Rectal smooth muscle tissue (tissue), 1 donor: Measurements from ENCODE around the gene WWOX.

Source experiments
- H3K27ac ChIP-seq: one replicate; pipeline ENCODE4 v1.7.0; 2013; ENCODE audit warnings: low read depth, low read length, inconsistent platforms
- H3K27me3 ChIP-seq: one replicate; pipeline ENCODE4 v1.7.0; 2013; ENCODE audit warnings: low read length; ENCODE audit not compliant: control insufficient read depth, insufficient read depth
- H3K36me3 ChIP-seq: one replicate; pipeline ENCODE4 v1.7.0; 2013; ENCODE audit warnings: low read length; ENCODE audit not compliant: control insufficient read depth, insufficient read depth
- H3K4me1 ChIP-seq: one replicate; pipeline ENCODE4 v1.7.0; 2013; ENCODE audit warnings: low read length; ENCODE audit not compliant: control insufficient read depth, insufficient read depth
- H3K4me3 ChIP-seq: one replicate; pipeline ENCODE4 v1.7.0; 2013; ENCODE audit warnings: low read length
- H3K9ac ChIP-seq: one replicate; pipeline ENCODE4 v1.7.0; 2013; ENCODE audit warnings: low read length

The WWOX gene

DNA sequence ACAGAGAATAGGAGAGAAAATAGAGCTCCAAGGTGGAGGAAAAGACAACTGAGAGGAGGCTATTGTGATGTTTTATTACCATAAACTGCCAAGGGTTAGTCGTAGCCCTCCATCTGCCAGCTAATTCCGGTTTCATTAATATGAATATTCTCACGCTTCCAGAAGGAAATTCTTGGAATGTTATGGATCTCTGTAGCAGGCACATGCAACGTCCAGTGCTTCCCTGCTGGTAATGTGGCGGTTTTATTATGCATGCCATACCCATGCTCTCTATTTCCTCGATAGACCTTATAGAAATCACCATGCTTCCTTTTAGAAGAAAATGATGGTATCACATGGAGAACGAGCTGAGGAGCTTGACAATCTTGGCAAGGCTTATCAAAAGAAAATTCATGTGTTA lies 1037.5 kb downstream of the WWOX start:
- H3K4me1 ChIP-seq: no peaks in the 10 kb centered on the region
- H3K27me3 ChIP-seq: no peaks in the 10 kb centered on the region
- no peak overlapping the region for H3K9ac ChIP-seq
- H3K27ac ChIP-seq: no peak overlapping the region
- no peaks in the 10 kb centered on the region for H3K36me3 ChIP-seq
- no peak overlapping the region for H3K4me3 ChIP-seq

DNA sequence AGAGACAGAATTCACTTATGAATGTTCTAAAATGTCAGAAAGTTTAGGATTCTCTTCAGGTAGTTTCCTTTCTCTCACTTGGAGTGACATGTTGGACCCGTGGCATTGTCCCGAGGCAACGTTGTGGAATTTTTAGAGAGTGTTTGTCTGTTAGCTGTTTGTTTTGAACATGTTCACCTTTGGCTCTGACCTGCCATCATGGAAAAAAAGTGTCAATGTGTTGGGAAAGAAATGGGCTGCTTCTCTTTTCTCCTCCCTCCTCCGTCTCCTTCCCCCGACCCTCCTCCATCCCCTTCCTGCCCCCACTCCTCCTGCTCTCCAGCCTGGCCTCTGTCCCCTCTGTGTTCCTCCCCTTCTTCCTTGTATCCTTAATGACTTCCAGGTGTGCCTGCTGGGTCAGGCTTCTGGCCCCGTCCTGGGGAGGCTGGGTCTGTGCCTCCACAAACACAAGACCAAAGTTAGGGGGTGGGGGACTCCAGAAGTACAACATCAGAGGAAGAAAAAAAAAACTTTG lies 1038.0 kb downstream of the WWOX start:
- Histone ChIP-seq H3K27me3 (no peaks in the 10 kb centered on the region), H3K27ac (no peak overlapping the region), H3K36me3 (no peaks in the 10 kb centered on the region), H3K4me3 (no peak overlapping the region), H3K9ac (no peak overlapping the region), H3K4me1 (no peaks in the 10 kb centered on the region)

DNA sequence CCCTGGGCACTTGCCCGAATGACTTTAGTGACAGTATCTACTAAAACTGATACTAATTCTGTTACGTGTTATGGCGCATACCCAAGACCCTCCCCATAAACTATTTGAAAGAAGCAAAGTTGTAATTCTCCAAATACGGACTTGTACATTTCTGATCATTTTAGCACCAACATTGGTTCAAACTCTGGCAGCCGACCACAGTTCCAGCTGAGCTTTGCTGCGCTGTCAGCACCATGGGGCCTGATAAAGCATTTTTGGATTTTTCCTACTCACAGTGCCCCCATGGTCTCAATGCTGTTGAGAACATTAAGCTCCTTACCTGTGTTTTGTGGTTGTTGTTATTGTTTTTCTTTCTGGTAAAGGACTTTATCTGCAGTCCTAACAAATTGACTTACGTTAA lies 1040.3 kb downstream of the WWOX start:
- no peaks in the 10 kb centered on the region for H3K36me3 ChIP-seq
- no peak overlapping the region for H3K27ac ChIP-seq
- no peaks in the 10 kb centered on the region for H3K27me3 ChIP-seq
- no peaks in the 10 kb centered on the region for H3K4me1 ChIP-seq
- no peak overlapping the region for H3K9ac ChIP-seq
- no peak overlapping the region for H3K4me3 ChIP-seq

DNA sequence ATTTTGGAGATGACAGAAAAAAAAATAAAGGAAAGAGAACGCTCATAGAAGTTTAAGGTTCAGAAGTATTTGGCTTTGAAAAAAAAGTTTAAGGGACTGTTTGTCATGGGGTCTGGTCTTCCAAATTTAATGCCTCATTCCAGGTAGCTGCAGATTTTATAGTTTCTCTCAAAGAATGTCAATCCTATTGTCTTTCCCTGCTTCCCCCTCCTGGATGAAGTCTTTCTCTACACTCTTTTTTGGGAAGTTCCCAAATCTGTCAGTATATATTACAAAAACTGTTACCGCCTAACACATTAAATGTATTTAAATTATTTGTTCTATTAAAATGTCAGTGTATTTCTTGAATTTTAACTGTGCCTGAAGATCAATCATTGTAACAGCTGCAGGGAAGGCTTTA lies 1043.6 kb downstream of the WWOX start:
- no peaks in the 10 kb centered on the region for H3K36me3 ChIP-seq
- no peak overlapping the region for H3K27ac ChIP-seq
- H3K27me3 ChIP-seq: no peaks in the 10 kb centered on the region
- no peak overlapping the region for H3K9ac ChIP-seq
- H3K4me3 ChIP-seq: no peak overlapping the region
- H3K4me1 ChIP-seq: no peaks in the 10 kb centered on the region

DNA sequence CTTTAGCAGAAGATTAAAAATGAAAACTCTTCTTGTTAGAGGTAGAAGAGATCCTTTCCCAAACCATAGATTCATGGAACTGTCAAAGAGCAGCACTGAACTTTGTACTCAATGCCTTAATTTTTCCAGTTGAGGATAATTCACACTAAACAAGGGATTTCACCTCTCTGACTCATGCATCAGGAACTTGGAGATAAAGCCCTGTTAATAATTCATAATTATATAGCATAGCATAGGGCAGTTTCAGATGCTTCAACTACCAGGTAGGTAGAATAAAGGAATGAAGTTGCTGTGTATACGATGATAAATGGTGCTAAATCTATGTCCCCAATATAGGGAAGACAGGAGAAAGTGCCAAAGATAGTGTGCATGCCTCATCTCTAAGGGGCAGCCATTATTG lies 1050.7 kb downstream of the WWOX start:
- no peak overlapping the region for H3K4me3 ChIP-seq
- no peaks in the 10 kb centered on the region for H3K36me3 ChIP-seq
- H3K27me3 ChIP-seq: no peaks in the 10 kb centered on the region
- H3K4me1 ChIP-seq: no peaks in the 10 kb centered on the region
- no peak overlapping the region for H3K9ac ChIP-seq
- H3K27ac ChIP-seq: no peak overlapping the region

DNA sequence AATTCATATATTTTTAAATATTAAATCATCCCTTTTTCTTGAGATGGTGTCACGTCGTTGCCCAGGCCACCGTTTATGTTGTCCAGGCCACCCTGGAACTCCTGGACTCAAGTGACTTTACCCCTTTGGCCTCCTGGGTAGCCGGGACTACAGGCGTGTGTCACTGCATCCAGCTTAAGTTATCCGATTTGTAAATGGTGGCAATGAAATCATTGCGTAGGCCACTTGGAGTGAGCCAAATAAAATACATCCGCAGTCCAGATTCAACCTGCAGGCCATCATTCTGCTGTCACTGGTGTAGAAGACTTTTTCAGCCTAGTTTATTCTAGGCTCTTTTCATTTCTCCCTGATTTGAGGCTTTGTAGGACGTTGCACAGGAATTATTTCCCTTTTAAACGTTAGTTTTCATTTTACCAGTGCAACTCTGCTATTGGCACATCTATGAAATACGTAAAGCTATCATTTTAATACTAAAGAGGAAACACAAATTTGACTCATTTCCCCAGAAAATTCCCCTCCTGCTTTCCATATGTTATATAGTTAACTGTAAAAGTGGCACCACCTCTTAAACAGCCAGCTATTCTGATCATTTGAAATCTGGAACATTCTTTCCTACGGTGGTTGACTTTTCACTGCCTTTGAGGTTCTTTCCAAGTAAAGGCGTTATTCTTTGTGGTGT lies 1051.3 kb downstream of the WWOX start:
- Histone ChIP-seq H3K4me3 (no peak overlapping the region), H3K36me3 (no peaks in the 10 kb centered on the region), H3K9ac (no peak overlapping the region), H3K4me1 (no peaks in the 10 kb centered on the region), H3K27me3 (no peaks in the 10 kb centered on the region), H3K27ac (no peak overlapping the region)

DNA sequence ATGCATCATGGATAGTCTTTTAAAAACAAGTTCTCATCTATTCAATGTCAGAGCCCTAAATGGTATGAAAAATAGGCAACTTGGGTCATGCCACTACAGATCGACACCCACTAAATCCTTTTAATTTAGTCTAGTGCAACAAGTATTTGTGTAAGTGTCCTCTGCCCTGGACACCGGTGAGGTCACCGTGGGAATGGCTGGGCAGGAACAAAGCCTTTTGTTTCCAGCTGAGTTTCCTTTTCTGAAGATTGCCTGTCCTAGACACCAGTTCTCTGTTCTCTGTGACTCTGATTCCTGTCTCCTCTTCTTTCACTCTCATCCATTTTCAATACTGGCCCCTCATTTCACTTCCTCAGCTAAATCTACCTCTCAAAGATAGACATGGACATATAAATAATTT lies 1054.6 kb downstream of the WWOX start:
- H3K4me1 ChIP-seq: no peaks in the 10 kb centered on the region

DNA sequence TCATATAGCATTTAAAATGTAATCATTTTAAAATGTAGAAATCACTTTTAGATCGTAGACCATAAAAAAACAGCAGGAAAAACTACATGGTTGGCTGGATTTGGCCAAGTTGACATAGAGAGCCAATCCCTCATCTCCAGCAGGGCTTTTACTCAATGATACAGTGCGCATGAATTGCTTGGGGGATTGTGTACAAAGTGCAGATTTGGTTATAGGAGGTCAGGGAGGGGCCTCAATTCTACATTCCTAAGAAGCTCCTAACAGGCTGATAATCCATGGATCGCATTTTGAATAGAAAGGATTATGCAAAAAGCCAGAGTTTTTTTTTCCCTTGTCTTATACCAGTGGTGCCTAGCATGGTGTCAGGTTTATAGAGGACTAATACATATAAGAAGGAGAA lies 1056.0 kb downstream of the WWOX start:
- H3K9ac ChIP-seq: no peak overlapping the region
- no peak overlapping the region for H3K27ac ChIP-seq
- no peak overlapping the region for H3K4me3 ChIP-seq
- H3K27me3 ChIP-seq: no peaks in the 10 kb centered on the region
- no peaks in the 10 kb centered on the region for H3K36me3 ChIP-seq
- H3K4me1 ChIP-seq: no peaks in the 10 kb centered on the region

More for the DNA sequence above, 1054.6 kb downstream of the WWOX start:
- Histone ChIP-seq H3K27ac (no peak overlapping the region), H3K36me3 (no peaks in the 10 kb centered on the region), H3K9ac (no peak overlapping the region), H3K27me3 (no peaks in the 10 kb centered on the region), H3K4me3 (no peak overlapping the region)

DNA sequence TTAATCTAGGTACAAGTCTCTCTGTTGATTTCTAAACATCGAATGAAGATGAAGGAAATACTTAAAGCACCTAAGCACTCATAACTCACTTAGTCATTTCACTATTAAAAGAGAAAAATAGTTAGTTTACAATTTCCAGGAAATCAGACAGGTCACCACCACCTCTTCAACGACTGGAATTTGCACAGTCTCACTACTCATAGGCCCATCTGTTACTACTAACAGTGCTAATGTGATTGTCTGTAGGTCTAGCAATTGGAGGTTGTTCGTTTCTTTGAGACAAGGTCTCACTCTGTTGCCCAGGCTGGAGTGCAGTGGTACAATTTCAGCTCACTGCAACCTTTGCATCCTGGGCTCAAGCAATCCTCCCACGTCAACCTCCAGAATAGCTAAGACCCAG lies 1056.5 kb downstream of the WWOX start:
- no peaks in the 10 kb centered on the region for H3K27me3 ChIP-seq
- H3K27ac ChIP-seq: no peak overlapping the region
- H3K36me3 ChIP-seq: no peaks in the 10 kb centered on the region
- no peak overlapping the region for H3K9ac ChIP-seq
- no peak overlapping the region for H3K4me3 ChIP-seq
- no peaks in the 10 kb centered on the region for H3K4me1 ChIP-seq

DNA sequence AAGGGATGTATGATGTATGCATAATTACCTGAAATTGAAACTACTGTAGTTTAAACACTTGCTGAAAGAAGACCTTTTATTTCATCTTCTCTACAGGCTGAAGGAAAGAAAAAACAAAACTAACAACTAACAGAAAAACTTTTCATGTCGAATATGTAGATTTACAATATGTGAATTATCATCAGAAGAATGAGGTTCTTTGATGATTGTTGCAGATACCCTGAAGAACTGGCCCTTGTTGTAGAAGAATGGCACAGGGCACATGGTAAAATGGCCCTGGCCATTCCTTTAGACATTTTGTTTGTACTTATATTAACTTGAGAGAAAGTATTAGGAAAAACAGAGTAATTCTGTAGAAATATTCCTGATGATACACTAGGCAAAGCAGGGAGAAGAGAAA lies 1057.3 kb downstream of the WWOX start:
- no peaks in the 10 kb centered on the region for H3K27me3 ChIP-seq
- H3K27ac ChIP-seq: no peak overlapping the region
- H3K4me3 ChIP-seq: no peak overlapping the region
- no peaks in the 10 kb centered on the region for H3K4me1 ChIP-seq
- H3K36me3 ChIP-seq: no peaks in the 10 kb centered on the region
- no peak overlapping the region for H3K9ac ChIP-seq

DNA sequence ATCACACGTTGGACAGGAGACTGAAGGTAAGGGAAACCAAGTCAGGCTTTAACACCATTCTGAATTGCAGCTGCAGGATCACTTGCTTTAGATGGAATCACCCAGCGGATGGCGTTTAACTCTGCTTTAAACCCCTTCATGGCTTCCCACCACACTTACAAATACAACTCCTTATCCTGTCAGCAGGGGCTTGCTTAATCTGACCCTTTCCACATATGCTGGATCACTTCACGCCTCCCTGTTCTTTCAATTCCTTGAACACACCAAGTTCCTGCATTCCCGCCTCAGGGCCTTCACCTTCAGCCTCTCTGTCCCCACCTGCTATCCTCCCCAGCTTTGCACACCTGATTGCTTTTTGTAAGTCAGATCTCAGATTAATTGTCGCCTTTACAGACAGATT lies 1058.9 kb downstream of the WWOX start:
- H3K4me1 ChIP-seq: no peaks in the 10 kb centered on the region
- H3K27ac ChIP-seq: no peak overlapping the region
- no peak overlapping the region for H3K9ac ChIP-seq
- H3K36me3 ChIP-seq: no peaks in the 10 kb centered on the region
- no peak overlapping the region for H3K4me3 ChIP-seq
- no peaks in the 10 kb centered on the region for H3K27me3 ChIP-seq

DNA sequence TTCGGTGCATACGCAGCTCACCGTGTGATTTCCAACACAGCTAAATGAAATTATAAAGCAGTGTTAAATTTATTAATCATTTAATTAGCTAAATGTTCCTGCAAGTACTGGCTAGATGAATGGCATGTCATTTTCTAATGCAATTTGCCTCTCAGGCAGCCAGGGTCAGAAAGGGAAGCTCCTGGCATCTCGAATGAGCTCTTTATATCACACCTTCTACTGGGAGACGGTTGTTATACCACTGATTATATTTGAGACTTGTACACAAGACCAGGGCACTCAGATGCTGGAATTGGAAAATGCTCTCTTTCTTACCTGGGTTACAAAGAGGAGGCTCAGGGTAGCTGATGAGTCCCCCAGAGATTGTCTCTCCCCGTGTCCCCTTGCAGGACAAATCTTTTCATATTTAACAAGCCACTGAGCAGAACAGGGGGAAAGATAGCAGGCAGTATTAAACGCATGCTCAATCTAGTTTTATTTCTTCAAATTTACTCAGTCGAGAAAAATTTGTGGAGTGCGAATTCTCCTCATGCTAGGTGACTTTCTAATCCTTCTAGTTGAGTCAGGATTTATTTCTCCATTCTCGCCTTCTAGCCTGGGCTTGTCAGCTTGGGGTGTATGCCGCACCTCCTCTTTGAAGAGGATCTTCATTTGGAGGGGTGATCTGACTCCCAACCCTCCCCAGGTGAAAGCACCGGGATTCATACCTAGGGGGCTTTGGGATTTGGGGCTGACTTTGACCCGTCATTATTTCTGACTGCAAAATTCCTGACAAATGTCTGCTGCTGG lies 1060.0 kb downstream of the WWOX start:
- Histone ChIP-seq H3K27ac (no peak overlapping the region), H3K27me3 (no peaks in the 10 kb centered on the region), H3K36me3 (no peaks in the 10 kb centered on the region), H3K4me1 (no peaks in the 10 kb centered on the region), H3K9ac (no peak overlapping the region), H3K4me3 (no peak overlapping the region)

DNA sequence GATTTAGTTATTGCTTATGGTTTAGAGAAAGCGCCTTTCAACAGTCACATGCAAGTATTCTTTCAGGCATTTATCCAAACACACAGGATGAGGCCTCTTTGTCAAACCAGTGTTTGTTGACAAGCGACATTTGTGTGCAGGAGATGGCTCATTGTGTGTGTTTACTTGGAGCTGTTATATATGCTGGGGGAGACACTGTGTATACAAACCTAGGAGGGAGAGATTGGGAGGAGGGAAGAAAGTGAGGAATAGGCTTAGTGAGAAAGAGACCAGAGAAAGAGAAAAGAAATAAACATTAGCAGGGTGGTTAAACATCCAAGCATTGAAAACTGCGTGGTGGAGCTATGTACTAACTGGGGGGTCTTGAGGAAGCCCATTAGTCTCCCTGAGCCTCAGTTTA lies 1063.5 kb downstream of the WWOX start:
- Histone ChIP-seq H3K36me3 (no peaks in the 10 kb centered on the region), H3K9ac (no peak overlapping the region), H3K27ac (no peak overlapping the region), H3K4me1 (no peaks in the 10 kb centered on the region), H3K4me3 (no peak overlapping the region), H3K27me3 (no peaks in the 10 kb centered on the region)
